Caco-2 (cell line): ENCODE data around the gene ABHD14A. TPM values are rescaled to one million over a fixed set of nuclear protein-coding genes. Genes with fewer than 3 reads are reported as not detected.

ENCODE experiments used
- BruUV-seq: library from RNA; stranded (reverse); fragments of 400-500 nt; replicated peaks from 2 replicates; lab custom pipeline; 2021; lab: Mats Ljungman, UMichigan
- CTCF ChIA-PET: fragments of 300-600 bp; sonication (Branson Sonifier 250); formaldehyde crosslinking; loops from one replicate; lab custom pipeline; 2022; ENCODE audit warnings: antibody characterized with exemption; lab: Charles Lee
- POLR2A ChIA-PET: fragments of 300-600 bp; sonication (Branson Sonifier 250); formaldehyde crosslinking; loops from one replicate; lab custom pipeline; 2022; ENCODE audit warnings: antibody characterized with exemption; lab: Charles Lee
- DNase-seq, 2 experiments: peaks; one replicate each; pipeline versions ENCODE4 v3.0.0 to v3.0.0-alpha.2; 2020 to 2022
- H3K27me3 ChIP-seq: replicated peaks from 2 replicates; pipeline ENCODE4 v1.6.0; 2011; ENCODE audit warnings: low read length; ENCODE audit not compliant: control insufficient read depth, insufficient read depth
- H3K36me3 ChIP-seq: 2 replicates; pipeline ENCODE4 v1.5.1; 2011; ENCODE audit warnings: low read length; ENCODE audit not compliant: control insufficient read depth, insufficient read depth
- H3K4me1 ChIP-seq: fragments of 250-450 bp; sonication (Bioruptor Pico); 2 replicates; pipeline ENCODE4 v1.5.1; 2020; ENCODE audit warnings: mild to moderate bottlenecking
- H3K4me3 ChIP-seq: 2 replicates; pipeline ENCODE4 v1.5.1; 2011; ENCODE audit warnings: low read depth, mild to moderate bottlenecking, control low read depth, low read length
- H3K9me3 ChIP-seq: fragments of 250-450 bp; sonication (Bioruptor Pico); 2 replicates; pipeline ENCODE4 v1.5.1; 2020; ENCODE audit warnings: mild to moderate bottlenecking, moderate library complexity
- H3K27ac Mint-ChIP-seq: one replicate; pipeline ENCODE4 v1.8.0; 2022; ENCODE audit warnings: mixed read lengths; ENCODE audit not compliant: unreplicated experiment
- H3K27me3 Mint-ChIP-seq: one replicate; pipeline ENCODE4 v1.8.0; 2022; ENCODE audit warnings: mixed read lengths; ENCODE audit not compliant: insufficient read depth, unreplicated experiment
- H3K36me3 Mint-ChIP-seq: one replicate; pipeline ENCODE4 v1.8.0; 2022; ENCODE audit warnings: mild to moderate bottlenecking, mixed read lengths; ENCODE audit not compliant: insufficient read depth, unreplicated experiment
- H3K4me1 Mint-ChIP-seq: one replicate; pipeline ENCODE4 v1.8.0; 2022; ENCODE audit warnings: low read depth, mixed read lengths; ENCODE audit not compliant: unreplicated experiment
- H3K4me3 Mint-ChIP-seq: one replicate; pipeline ENCODE4 v1.8.0; 2022; ENCODE audit warnings: mild to moderate bottlenecking, moderate library complexity, mixed read lengths; ENCODE audit not compliant: unreplicated experiment
- H3K9me3 Mint-ChIP-seq: one replicate; pipeline ENCODE4 v1.8.0; 2022; ENCODE audit warnings: mixed read lengths; ENCODE audit not compliant: unreplicated experiment
- CTCF ChIP-seq, 2 experiments: fragments of 200-600 bp in 1 of 2; IDR thresholded peaks; 1 replicate in 1 of 2; 2 replicates in 1 of 2; pipeline versions ENCODE4 v1.5.1 to v1.8.0; 2011 to 2022; ENCODE audit warnings: antibody characterized with exemption in 1 of 2, control low read depth in 1 of 2, inconsistent platforms in 1 of 2, low read depth in 1 of 2, low read length in 1 of 2, mild to moderate bottlenecking in 1 of 2, moderate library complexity in 1 of 2; ENCODE audit not compliant: insufficient read depth in 1 of 2, severe bottlenecking in 1 of 2, unreplicated experiment in 1 of 2
- intact Hi-C: fragments of 100-400 bp; cut with micrococcal nuclease; formaldehyde crosslinking; loops from one replicate; pipeline ENCODE4 v1.10.0; 2022; ENCODE audit not compliant: unreplicated experiment
- total RNA-seq: library from RNA; stranded (reverse); gene quantifications from 2 replicates; pipeline ENCODE4 v1.2.3, GENCODE V29; 2022

The ABHD14A gene
- total RNA-seq, 1 experiment from 2014 or later: 14.0 TPM

GRCh38 chr3:51950899-51951298, 24.0 kb upstream of the ABHD14A start:
- H3K4me3 Mint-ChIP-seq: no peak overlapping the region
- Histone ChIP-seq H3K36me3 (no peaks in the 10 kb centered on the region), H3K9me3 (no peaks in the 10 kb centered on the region), H3K27me3 (no peaks in the 10 kb centered on the region), H3K4me1 (no peaks in the 10 kb centered on the region), H3K4me3 (no peak overlapping the region)
- ChIA-PET POLR2A (interaction anchor here (0.6 kb wide), 1 partner anchor 1187 kb away, joined by 3 read pairs; no protein-coding TSS in a partner anchor), CTCF (interaction anchor here (0.6 kb wide), 1 partner anchor 1591 kb away, joined by 3 read pairs; no protein-coding TSS in a partner anchor)
- TF ChIP-seq CTCF (IDR thresholded peaks at IDR 0.05; ENCODE audit: insufficient read depth in 1 of 2, low read depth in 1 of 2, low read length in 1 of 2, severe bottlenecking in 1 of 2, unreplicated experiment in 1 of 2): no peak
- no peaks in the 10 kb centered on the region for H3K36me3 Mint-ChIP-seq
- intact Hi-C loops: no loop called here
- no TSS peak for BruUV-seq
- H3K27ac Mint-ChIP-seq: no peak overlapping the region
- no peak for DNase-seq
- H3K4me1 Mint-ChIP-seq: no peaks in the 10 kb centered on the region
- peaks cover 2% of the 10 kb centered on the region for H3K27me3 Mint-ChIP-seq
- no peaks in the 10 kb centered on the region for H3K9me3 Mint-ChIP-seq

- no peak overlapping the region for H3K27ac Mint-ChIP-seq
- TF ChIP-seq CTCF (IDR thresholded peaks at IDR 0.05; ENCODE audit: insufficient read depth in 1 of 2, low read depth in 1 of 2, low read length in 1 of 2, severe bottlenecking in 1 of 2, unreplicated experiment in 1 of 2): no peak
- peaks cover 2% of the 10 kb centered on the region for H3K27me3 Mint-ChIP-seq
Observed at GRCh38 chr3:51953445-51953844, 21.4 kb upstream of the ABHD14A start.

GRCh38 chr3:51954105-51954504, 20.8 kb upstream of the ABHD14A start:
- ChIA-PET CTCF (no interaction called here), POLR2A (no interaction called here)
- H3K4me1 Mint-ChIP-seq: no peaks in the 10 kb centered on the region
- peaks cover 2% of the 10 kb centered on the region for H3K27me3 Mint-ChIP-seq
- H3K4me1 ChIP-seq: no peaks in the 10 kb centered on the region
- H3K9me3 Mint-ChIP-seq: no peaks in the 10 kb centered on the region
- BruUV-seq: no TSS peak
- H3K4me3 Mint-ChIP-seq: no peak overlapping the region
- no peaks in the 10 kb centered on the region for H3K36me3 Mint-ChIP-seq
- no peaks in the 10 kb centered on the region for H3K27me3 ChIP-seq
- H3K27ac Mint-ChIP-seq: no peak overlapping the region
- no peaks in the 10 kb centered on the region for H3K9me3 ChIP-seq
- intact Hi-C loops: no loop called here
- H3K36me3 ChIP-seq: no peaks in the 10 kb centered on the region
- H3K4me3 ChIP-seq: no peak overlapping the region
- no peak for DNase-seq
- TF ChIP-seq CTCF (IDR thresholded peaks at IDR 0.05; ENCODE audit: insufficient read depth in 1 of 2, low read depth in 1 of 2, low read length in 1 of 2, severe bottlenecking in 1 of 2, unreplicated experiment in 1 of 2): no peak

More at GRCh38 chr3:51953445-51953844, 21.4 kb upstream of the ABHD14A start:
- ChIA-PET CTCF (interaction anchor here (0.6 kb wide), 1 partner anchor 29 kb away, joined by 3 read pairs; the partner anchor contains the start of gene ACY1), POLR2A (interaction anchor here (0.5 to 0.7 kb wide), 2 partner anchors 20 to 29 kb away, joined by 3 read pairs; no protein-coding TSS in a partner anchor)
- Mint-ChIP-seq H3K4me3 (no peak overlapping the region), H3K36me3 (no peaks in the 10 kb centered on the region), H3K9me3 (no peaks in the 10 kb centered on the region), H3K4me1 (no peaks in the 10 kb centered on the region)
- no peak for DNase-seq
- no TSS peak for BruUV-seq
- Histone ChIP-seq H3K36me3 (no peaks in the 10 kb centered on the region), H3K9me3 (no peaks in the 10 kb centered on the region), H3K4me1 (no peaks in the 10 kb centered on the region), H3K27me3 (no peaks in the 10 kb centered on the region), H3K4me3 (no peak overlapping the region)
- intact Hi-C loops: no loop called here
